HG02884 (cell line): ENCODE data around the gene PROZ.
A peak's percentile ranks its signal among the peaks of the same experiment; 100 is the strongest.

Experiments
- ATAC-seq: cut with Tn5 transposase; IDR thresholded peaks from one replicate; pipeline ENCODE4 v1.9.1; 2021; ENCODE audit warnings: mild to moderate bottlenecking, moderate library complexity; ENCODE audit not compliant: unreplicated experiment

The PROZ gene

DNA sequence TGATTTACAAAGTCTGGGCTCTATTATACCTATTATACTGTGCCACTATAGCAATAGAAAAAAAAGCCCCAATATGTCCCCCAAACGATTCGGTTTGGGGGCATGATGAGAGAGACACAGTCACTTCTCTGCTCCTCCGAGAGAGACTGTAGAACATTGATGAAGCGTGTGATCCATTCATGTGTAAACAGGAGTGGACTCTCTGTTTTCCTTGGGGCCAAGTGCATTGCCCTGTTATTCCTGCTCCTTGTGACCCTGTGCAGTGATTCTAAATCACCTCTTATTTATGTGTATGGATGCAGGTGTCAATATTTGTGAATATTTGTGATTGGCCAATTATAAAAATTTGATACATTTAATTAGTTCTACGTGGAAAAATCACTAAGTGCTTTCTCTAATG lies 18.9 kb upstream of the PROZ start:
- no peak for ATAC-seq

DNA sequence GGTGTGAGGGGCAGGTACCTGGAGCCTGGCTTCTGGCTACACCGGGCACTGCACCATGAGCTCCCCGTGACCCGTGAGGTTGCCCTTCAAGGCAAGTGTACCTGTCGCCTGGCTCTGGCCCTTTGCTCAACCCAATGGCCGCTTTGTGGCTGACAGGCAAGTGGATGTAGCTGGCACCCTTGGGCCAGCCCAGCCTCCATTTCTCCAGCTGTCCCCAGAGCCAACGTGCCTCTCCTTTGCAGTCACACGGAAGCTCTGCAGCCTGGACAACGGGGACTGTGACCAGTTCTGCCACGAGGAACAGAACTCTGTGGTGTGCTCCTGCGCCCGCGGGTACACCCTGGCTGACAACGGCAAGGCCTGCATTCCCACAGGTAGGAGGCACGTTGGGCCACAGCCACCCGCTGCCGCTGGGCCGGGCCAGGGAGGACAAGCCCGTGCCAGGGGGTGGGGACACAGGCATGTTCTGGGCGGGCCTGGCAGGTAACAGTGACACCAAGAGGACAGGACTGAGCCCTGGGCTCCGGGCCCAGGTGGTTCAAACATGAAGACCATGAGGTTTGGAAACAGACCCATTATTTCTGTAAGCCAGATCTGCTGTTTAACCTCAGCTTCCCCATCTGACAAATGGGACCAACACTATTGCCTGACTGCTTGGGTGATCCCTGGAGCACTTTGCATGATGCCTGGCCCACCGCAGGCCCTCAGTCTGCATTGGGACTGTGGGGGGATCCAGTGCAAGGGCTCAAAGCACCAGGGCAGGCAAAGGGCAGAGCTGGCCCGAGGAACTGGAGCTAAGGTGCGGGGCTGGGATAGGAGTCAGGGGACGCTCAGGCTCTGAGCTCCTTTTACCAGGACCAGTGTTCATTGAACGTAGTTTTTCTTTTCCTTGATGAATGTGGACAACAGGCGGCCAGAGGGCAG lies 17.5 kb upstream of the PROZ start:
- ATAC-seq = no peak

DNA sequence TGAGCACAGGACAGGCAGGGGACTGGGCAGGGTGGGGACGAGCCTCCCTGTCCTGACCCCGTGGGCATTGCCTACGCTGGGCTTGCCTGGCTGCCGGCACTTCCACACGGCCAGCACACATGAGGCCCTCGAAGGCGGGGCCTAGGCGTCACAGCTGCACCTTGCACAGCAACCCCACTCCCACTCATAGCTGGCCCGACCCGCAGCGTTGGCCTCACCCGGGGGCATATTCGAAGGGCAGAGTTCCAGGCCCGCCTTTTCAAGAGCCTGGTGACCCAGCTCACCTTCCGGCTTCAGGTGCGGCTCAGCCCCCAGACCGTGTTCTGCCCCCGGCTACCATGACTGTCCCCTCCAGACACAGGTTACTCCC lies 16.9 kb upstream of the PROZ start:
- ATAC-seq = no peak

DNA sequence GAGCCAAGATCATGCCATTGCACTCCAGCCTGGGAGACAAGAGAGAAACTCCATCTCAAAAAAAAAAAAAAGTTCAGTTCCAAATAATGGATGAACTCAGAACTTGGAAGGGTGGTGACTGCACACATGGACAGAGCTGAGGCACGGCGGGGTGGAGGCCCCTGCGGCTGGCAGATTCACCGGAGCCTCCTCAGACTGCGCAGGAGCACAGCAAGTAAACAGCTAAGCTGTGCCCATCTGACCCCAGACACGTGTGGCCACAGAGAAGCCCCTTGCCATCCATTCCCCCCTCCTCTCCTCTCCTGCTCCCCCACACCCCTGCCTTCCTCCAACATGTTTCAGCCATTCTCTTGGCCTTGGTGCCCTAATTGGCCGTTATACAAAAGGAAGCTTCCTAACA lies 15.6 kb upstream of the PROZ start:
- no peak for ATAC-seq

DNA sequence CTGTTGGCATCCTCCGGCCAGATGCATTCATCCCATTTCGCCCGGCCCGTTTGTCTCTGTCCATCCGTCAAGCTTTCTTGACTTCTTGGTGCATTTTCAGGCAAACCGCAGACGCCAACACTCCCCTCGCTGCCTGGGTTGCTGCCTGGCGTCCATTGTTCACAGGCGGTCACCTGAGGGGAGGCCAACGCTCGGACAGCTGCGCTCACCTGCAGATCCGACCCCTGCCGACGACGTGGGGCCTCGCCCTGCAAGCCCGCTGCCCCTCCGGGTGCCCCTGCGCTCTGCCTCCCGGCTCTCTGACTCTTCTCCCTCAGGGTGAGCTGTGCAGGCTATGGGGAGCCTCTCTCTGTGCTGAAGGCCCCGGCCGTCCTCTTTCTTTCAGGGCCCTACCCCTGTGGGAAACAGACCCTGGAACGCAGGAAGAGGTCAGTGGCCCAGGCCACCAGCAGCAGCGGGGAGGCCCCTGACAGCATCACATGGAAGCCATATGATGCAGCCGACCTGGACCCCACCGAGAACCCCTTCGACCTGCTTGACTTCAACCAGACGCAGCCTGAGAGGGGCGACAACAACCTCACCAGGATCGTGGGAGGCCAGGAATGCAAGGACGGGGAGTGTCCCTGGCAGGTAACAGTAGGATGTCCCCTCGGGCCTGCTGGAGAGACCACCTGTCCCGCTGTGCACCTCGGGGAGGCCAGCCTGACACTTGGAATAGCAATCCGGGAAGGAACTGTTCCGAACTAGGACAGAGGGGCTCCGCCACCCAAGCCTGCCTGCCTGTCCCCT lies 14.8 kb upstream of the PROZ start:
- ATAC-seq = no peak

DNA sequence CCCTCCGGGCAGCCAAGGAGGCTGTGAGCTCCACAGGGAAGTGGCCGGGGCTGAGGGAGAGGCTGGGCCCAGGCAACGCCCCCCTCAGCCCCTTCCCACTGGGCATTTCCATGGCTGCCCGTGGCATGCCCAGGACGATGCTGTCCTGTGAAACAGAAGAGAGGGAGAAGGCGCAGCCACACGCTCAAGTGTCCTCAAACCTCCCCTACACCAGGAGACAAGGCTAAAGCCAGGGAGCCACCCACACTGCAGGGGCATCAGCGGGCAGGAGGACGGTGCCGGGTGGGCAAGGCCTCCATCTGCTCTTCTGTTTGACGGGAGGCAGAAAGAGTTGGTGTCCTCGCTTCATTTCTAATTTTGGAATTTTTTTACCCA lies 14.2 kb upstream of the PROZ start:
- no peak for ATAC-seq

DNA sequence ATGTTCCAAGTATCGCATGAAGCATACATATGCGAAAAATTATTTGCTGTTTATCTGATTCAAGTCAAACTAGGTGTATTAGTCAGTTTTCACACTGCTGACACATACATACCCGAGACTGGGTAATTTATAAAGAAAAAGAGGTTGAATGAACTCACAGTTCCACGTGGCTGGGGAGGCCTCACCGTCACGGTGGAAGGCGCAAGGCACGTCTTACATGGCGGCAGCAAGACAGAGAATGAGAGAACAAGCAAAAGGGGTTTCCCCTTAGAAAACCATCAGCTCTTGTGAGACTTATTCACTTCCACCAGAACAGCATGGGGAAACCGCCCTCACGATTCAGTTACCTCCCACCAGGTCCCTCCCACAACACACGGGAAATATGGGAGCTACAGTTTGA lies 13.0 kb upstream of the PROZ start:
- ATAC-seq = no peak

DNA sequence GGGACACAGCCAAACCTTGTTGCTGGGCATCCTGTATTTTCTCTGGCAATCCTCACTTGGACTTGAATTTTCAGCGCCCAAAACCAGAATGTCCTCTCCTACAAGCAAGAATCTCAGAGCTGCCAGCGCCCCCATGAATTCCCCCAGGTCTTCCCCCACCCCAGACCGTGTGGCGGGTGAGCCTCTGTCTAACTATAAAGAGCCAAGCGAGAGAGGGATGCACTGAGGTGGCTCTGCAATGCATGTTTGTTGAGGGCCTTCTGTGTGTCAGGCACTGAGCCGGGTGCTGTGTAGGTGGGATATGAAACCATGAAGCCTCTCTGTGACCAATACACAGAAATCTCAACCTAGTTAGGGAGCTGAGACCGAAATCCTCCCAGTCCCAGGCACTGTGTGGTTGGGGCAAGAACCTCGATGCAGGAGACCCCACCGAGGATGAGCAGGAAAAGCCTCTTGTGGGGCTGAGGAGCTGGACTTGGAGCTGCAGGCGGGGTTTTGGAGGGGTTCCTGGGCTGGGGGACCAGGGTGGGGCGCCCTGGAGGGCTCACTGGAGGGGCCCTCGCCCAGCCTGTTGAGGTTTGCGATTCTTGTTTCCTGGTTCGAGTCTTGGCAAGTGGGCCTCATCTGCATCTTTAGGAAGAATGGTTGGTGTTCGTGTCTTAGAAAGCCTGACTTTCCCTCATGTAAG lies 12.4 kb upstream of the PROZ start:
- no peak for ATAC-seq

DNA sequence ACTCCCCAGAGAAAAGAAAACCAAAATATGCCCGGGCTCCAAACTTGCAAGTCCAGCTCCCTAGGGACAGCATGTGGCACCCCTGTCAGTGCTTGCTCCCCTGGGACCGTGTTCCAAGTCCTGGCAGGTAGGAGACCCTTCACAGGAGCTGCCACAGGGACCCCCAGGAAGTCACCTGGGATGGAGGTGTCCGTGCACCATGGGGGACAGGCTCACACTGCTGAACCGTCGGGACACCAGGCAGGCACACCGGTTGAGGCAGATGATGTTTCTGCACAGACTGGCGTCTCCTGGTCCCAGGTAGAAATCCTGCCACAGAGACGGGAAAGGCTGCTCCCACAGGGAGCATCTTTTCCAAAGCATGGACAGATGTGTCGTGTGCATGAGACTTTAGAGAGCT lies 11.7 kb upstream of the PROZ start:
- ATAC-seq = no peak

DNA sequence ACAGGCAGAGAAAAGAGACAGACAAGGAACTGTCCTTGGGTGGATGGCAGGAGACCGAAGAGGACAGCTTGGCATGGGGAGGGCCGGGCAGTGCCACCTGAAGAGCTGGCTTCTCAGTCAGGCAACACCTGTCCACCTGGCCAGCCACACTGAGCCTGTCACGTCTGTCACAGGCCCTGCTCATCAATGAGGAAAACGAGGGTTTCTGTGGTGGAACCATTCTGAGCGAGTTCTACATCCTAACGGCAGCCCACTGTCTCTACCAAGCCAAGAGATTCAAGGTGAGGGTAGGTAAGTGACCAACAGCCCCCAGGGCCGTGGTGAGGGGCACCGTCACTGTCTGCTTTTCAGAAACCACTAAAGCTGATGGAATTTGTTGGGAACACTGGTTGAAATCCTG lies 11.2 kb upstream of the PROZ start:
- no peak for ATAC-seq

DNA sequence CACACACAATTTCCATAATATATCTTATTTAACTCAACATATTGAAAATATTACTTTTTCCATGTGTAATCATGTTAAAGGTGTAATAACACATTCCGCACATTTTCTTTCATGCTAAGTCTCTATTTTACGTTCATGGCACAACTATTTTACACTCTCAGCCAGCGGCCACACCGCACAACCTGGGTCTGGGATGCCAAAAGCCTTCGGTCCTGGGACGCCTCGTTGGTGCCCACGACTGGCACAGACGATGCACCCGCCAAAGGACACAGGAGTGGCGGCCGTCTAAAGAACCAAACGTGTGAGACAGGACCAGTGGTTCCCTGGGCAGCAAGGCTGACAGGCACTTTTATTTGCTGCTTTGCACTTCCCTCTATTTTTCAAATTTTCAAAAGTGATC lies 10.0 kb upstream of the PROZ start:
- ATAC-seq = no peak

DNA sequence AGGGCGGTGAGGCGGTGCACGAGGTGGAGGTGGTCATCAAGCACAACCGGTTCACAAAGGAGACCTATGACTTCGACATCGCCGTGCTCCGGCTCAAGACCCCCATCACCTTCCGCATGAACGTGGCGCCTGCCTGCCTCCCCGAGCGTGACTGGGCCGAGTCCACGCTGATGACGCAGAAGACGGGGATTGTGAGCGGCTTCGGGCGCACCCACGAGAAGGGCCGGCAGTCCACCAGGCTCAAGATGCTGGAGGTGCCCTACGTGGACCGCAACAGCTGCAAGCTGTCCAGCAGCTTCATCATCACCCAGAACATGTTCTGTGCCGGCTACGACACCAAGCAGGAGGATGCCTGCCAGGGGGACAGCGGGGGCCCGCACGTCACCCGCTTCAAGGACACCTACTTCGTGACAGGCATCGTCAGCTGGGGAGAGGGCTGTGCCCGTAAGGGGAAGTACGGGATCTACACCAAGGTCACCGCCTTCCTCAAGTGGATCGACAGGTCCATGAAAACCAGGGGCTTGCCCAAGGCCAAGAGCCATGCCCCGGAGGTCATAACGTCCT lies 9.4 kb upstream of the PROZ start:
- ATAC-seq = no peak

DNA sequence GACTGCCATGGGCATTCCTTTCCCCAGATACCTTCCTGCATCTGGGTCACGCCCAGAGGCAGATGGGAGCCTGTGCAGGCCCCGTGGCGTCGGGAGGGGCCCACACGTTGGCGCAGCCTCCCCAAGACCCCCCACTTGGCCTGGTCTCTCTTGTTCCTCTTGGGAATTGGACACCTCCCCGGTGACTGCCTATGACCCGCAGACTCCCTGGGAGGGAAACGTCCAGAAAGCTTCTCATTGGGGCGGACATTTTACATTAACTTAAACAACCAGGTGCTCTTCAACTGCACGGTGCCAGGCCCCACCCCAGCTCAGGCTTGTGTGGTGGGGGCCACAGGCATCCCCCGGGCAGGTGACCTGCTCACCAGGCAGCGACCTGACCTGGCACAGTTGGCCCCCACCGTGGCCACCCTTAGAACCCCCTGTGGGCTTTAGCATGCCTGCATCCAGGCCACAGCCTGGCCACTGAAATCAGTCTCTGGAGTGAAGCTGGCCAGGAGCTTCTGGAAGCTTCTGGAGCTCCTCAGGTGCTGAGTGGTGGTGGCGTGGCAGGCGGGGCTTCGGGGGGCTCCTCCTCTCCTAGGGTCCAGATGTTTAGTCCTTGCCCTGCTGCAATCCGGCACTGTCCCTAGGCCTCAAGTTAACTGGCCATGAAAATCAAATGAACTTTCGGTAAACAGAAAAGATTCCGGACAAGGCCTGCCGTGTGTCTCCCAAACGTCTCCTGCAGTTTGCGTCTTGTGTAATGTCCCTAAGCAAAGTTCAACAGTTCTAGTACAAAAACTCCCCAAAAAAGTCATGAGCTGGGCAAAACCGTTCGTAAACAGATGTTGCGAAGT lies 8.5 kb upstream of the PROZ start:
- ATAC-seq = no peak

DNA sequence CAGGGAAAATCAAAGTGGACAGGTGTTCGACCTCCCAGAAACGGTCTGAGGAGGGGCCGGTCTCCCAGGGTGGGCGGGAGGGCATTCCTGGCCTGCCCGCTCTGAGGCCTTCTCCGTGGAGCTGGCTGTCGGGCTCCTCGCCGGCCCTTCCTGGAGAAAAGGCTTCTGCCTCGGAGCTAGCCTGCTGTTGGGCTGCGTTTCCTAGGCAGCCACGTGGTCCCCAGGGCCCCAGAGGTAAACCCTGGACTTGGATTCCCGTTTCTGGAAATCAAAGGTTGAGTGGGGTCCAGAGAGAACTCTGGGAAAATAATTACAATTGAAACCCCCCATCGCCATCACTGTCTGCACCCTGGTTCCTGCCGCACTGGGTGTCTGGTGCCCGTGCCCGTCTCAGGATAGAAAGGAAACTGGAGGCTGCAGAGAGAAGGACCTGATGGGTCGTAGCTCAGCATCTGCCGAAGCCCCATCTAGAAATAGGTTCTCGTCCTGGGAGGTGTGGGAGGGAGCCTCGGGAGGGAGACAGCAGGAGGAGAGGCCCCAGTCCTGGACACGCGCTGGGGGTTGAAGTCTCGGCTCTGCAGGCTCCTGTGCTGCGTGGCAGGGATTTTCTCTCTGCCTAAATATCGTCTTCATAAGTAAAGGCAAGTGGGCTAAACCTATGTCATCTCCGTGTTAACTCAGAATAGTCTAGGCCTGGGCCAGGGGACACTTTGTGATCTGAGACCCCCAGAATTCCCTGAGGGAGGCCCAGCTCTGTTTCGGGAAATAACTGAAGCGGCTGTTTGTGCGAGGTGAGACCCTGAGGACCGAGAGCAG lies 7.7 kb upstream of the PROZ start:
- no peak for ATAC-seq

DNA sequence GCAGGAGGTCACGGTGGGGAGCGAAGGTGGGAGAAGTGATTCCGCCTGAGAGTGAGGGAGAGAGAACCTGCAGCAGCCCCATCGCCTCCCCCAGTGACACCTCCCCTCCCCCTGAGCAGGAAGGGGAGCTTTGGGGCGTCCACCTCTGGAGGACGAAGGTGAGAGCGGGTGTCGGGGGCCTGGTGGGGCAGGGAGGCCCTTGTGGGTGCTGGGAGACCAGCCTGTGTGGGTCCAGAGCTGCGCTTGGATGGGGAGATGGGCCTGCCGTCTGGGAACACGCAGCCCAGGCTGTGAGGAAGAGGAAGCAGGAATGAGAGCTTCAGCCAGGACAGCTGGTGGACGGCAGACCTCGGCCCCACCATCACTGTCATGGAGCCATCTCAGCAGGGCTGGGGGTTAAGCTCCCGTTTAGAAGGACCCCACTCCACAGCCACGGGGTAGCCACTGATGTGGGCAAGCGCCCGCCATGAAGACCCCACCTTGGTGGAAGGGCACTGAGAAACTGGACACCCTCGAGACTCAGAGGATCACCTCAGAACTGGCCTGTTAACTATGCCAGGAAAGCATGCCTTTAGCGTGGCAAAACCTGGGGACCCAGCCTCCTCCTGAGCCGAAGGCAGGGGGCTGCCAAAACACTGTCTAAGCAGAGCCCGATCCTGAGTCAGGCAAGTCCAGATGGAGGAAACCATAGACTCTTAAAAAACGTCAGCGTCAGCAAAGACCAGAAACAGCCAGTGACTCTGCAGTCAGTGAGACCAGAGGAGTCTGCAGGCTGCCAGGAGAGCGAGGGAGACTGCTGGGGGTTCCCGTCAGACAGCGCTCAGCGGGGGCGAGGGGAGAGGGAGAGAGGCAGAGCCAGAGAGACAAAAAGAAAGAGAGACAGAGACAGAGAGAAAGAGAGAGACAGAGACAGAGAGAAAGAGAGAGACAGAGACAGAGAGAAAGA lies 6.4 kb upstream of the PROZ start:
- ATAC-seq = no peak

DNA sequence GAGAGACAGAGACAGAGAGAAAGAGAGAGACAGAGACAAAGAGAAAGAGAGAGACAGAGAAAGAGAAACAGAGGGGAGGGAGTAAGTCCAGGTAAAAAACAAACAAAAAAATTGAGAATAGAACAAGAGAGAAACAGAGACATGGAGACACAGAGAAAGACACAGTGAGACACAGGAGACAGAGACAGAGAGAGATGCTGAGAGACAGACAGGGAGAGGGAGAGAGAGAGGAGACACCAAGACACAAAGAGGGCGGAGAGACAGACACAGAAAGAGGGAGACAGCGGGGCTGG lies 5.8 kb upstream of the PROZ start:
- ATAC-seq = no peak

DNA sequence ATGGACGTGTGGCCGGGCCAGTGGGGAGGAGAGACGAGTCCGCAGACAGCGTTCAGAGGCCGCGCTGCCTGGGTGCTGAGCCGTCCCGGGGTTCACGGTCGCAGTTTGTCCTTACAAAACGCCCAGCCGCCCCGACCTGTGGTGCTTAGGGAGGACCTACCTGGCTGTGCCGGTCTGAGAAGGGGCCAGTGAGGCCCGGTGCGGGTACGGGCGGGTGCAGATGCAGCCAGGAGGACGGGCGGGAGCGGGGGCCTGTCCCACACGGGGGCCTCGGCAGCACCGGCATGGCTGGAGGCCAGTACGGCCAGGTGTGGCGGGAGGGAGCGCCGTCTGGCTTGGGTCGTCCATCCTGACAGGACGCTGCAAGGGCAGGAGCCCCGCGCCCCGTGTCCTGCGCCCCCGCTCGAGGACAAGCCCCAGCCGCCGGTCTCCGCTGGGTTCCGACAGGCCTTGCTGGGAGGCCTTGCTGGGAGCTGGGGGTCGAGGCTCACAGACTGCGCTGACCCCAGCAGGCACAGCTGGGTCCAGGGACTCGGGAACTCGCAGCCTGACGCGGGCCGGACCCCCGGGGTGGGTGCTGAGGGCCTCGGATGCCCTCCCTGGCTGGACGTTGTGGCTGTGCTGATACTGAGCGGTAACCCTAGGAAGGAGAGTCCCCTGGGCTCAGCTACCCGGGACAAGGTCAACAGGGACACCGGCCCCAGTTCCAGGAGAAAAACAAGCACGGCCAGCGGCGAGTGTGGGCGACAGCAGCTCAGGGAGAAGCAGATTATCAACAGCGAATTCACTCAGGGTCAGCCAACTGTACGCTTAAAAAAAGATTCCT lies 5.3 kb upstream of the PROZ start:
- peak; percentile 24 for ATAC-seq
